ENCODE data around the gene PHF20.
"Not testable (repeated sequence)": the region's sequence is repeated elsewhere in the genome, so short reads cannot be mapped to it uniquely, and the experiment has no call there.

PHF20 gene

DNA sequence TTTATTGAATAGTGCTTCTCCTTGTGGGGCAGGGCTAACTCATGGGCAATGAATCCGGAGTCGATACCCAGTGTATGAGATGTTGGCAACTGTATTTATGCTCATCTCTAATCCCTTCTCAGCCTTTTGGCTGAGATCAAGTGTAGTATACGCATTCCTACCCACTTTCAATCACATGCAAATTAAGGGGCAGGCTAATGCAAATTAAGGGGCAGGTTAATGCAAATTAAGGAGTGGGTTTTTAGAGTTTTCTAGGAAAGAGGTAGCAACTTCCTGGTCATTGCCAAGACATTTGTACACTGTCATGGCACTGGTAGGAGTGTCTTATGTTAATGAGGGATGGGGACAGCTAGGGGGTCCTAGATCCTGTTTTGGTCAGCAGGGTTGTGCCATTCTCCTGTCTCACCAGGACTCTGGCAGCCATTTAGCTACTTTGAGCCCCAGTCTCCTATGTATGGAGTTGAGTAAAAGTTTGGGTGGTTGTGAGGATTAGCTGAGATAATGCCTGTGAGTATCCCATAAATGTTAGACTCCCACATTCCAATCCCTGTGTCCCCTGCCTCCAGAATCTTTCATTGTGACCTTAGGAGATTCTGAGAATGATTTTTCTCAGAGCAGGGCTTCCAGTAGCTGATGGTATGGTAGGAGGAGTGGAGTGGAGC, 196.3 kb downstream of the PHF20 start, which contains the start of gene CNBD2:
Gene CNBD2 (plus strand): TSS at position 612 of the 662 bp plus-strand sequence. CDS start 173 bp downstream, outside the sequence.
- no peak within 1 kb of the TSS for H3K4me3 ChIP-seq (ENCODE audit: low read depth, low read length)

- no peak overlapping the region for H3K4me3 ChIP-seq (ENCODE audit: low read depth, low read length)
Observed at GRCh38 chr20:35968930-35969329, 197.1 kb downstream of the PHF20 start.

- no peak overlapping the region for H3K4me3 ChIP-seq (ENCODE audit: low read depth, low read length)
Observed at GRCh38 chr20:35971981-35972380, 200.2 kb downstream of the PHF20 start.

DNA sequence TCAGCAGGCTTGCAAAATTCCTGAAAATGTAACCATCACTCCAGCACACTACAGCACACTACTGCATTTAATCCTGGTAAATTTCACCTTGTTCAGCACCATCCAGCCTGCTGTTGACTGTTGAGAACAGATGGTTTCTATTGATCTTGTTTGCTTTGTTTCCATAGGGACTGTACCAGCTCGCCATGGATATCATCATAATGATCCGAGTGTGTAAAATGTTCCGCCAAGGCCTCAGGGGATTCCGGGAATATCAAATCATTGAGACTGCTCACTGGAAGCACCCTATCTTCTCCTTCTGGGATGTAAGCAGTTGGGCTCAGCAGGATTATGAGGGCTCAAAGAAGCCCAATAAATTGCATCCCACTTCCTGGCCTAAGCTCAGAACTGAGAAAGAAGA, 200.6 kb downstream of the PHF20 start:
- H3K4me3 ChIP-seq (ENCODE audit: low read depth, low read length), result no peak overlapping the region

GRCh38 chr20:35974256-35974655, 202.4 kb downstream of the PHF20 start:
- H3K4me3 ChIP-seq (ENCODE audit: low read depth, low read length), result no peak overlapping the region

- no peak overlapping the region for H3K4me3 ChIP-seq (ENCODE audit: low read depth, low read length)
Observed at GRCh38 chr20:35975576-35976373, 204.0 kb downstream of the PHF20 start.

GRCh38 chr20:35978041-35978513, 206.3 kb downstream of the PHF20 start:
- H3K4me3 ChIP-seq (ENCODE audit: low read depth, low read length), result no peak overlapping the region

DNA sequence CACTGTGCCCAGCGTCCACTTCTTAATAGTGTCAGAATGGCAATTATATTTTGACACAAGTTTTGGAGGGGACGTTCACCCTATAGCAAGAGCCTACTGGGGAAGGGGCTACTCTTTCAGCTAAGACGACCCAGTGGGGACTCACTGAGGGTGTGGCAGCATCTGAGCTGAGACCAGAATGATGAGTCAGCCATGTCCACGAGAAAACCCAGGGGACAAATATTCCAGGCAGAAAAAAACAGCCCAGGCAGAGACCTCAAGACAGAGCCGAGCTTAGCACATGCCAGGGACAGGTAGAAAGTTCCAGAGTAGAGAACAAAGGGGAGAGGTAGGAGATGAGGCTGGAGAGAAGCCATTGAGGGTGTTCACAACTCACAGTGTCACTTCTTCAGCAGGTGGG, 207.7 kb downstream of the PHF20 start:
- no peak overlapping the region for H3K4me3 ChIP-seq (ENCODE audit: low read depth, low read length)

DNA sequence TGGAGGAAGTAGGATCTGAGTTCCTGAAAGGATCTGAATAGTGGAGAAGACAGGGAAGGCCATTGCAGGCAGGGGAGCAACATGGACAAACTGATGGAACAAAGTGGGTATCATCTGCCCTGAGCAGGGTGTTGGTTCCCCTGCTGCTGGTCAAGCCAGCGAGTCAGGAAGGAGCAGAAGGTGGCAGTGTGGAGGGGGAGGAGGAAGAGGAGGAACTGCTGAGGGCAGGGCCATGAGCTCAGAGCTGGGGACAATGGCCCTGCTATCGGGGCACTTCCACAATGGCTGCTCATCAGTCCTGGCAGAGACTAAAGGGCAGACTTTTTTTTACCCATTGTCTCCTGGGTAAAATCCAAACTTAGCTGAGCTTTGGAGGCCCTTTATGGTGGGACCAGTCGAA, 210.2 kb downstream of the PHF20 start:
- no peak overlapping the region for H3K4me3 ChIP-seq (ENCODE audit: low read depth, low read length)

- no peak overlapping the region for H3K4me3 ChIP-seq (ENCODE audit: low read depth, low read length)
Observed at GRCh38 chr20:35984382-35984781, 212.6 kb downstream of the PHF20 start.

GRCh38 chr20:35985806-35986205, 214.0 kb downstream of the PHF20 start:
- H3K4me3 ChIP-seq (ENCODE audit: low read depth, low read length), result no peak overlapping the region

GRCh38 chr20:35988910-35989463, 217.2 kb downstream of the PHF20 start:
- H3K4me3 ChIP-seq (ENCODE audit: low read depth, low read length), result no peak overlapping the region

GRCh38 chr20:35991142-35991771, 219.4 kb downstream of the PHF20 start:
- H3K4me3 ChIP-seq (ENCODE audit: low read depth, low read length), result no peak overlapping the region

DNA sequence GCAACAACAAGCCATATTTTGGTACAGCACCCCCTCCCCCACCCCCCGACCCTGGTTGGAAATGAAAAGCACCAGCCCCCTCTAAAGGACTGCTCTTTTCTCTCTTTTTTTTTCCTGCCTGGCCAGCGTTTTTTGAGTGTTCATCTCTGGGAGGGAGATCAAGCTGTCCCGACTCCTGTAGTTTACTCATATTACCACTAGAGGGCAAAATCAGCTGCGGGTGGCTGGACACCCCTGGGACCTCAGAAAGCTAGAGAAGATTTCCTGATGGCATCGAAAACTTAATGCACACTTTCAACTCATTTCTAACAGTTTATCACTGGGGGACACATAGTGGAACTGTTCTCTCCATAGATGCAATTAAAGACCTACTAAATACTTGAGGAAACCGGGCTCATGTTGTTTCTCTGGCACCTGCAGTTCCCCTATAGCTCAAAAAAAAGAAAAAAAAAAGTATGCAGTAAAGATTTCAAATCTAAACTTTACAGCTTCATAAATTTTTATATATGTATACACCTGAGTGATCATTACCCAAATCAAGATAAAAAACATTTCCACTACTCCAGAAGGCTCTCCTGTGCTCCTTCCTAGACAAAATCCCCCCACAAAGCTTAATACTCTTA, 221.0 kb downstream of the PHF20 start:
- H3K4me3 ChIP-seq (ENCODE audit: low read depth, low read length), result no peak overlapping the region

- no peak overlapping the region for H3K4me3 ChIP-seq (ENCODE audit: low read depth, low read length)
Observed at GRCh38 chr20:35994994-35995453, 223.2 kb downstream of the PHF20 start.

DNA sequence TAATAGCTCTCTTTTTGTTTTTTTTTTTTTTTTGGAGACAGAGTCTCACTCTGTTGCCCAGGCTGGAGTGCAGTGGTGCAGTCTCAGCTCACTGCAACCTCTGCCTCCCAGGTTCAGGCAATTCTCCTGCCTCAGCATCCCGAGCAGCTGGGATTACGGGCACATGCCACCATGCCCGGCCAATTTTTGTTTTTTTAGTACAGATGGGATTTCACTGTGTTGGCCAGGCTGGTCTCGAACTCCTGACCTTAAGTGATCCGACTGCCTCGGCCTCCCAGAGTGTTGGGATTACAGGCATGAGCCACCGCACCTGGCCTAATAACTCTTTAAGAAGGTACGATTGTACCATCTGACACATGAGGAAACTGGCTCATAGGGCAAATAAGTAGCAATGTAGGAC, 224.7 kb downstream of the PHF20 start:
- H3K4me3 ChIP-seq (ENCODE audit: low read depth, low read length), result not testable (repeated sequence)
